Transverse colon (tissue), 4 donors: ENCODE data around the gene GHRHR. TPM values are rescaled to one million over a fixed set of nuclear protein-coding genes. Genes with fewer than 3 reads are reported as not detected.

Experiments
- DNase-seq: peaks from one replicate; pipeline ENCODE4 v3.0.0-alpha.2; 2019
- H3K27ac ChIP-seq, 4 donors: fragments of 200-600 bp; sonication (generic); 2 replicates each; pipeline ENCODE4 v1.5.1; 2016 to 2018; ENCODE audit warnings: inconsistent platforms in 4 of 4
- H3K27me3 ChIP-seq: fragments of 200-600 bp; sonication (generic); 2 replicates; pipeline ENCODE4 v1.5.1; 2017; ENCODE audit warnings: inconsistent platforms
- H3K36me3 ChIP-seq, 4 donors: fragments of 200-600 bp; sonication (generic); 2 replicates each; pipeline ENCODE4 v1.5.1; 2017 to 2019; ENCODE audit warnings: inconsistent platforms in 4 of 4
- H3K4me1 ChIP-seq, 4 donors: fragments of 200-600 bp; sonication (generic); 2 replicates each; pipeline ENCODE4 v1.5.1; 2017 to 2020; ENCODE audit warnings: inconsistent platforms in 4 of 4
- H3K4me3 ChIP-seq, 4 donors: fragments of 200-600 bp; sonication (generic); 1 replicate in 1 of 4; 2 replicates in 3 of 4; pipeline versions ENCODE4 v1.5.1 to v1.6.1; 2017 to 2019; ENCODE audit warnings: inconsistent platforms in 4 of 4
- H3K9me3 ChIP-seq, 2 donors: fragments of 200-600 bp; sonication (generic); 2 replicates each; pipeline ENCODE4 v1.5.1; 2017 to 2019; ENCODE audit warnings: inconsistent platforms in 2 of 2
- EP300 ChIP-seq: sonication (generic); formaldehyde crosslinking; IDR thresholded peaks from one replicate; pipeline ENCODE4 v1.6.1; 2017; ENCODE audit warnings: antibody characterized with exemption, low read depth
- POLR2A ChIP-seq: fragments of 450-650 bp; IDR thresholded peaks from one replicate; pipeline ENCODE4 v1.6.1; 2016; ENCODE audit warnings: antibody characterized with exemption, mild to moderate bottlenecking, moderate library complexity
- POLR2AphosphoS5 ChIP-seq, 3 donors: sonication (generic); formaldehyde crosslinking; IDR thresholded peaks; one replicate each; pipeline ENCODE4 v1.6.1; 2016; ENCODE audit warnings: antibody characterized with exemption in 3 of 3
- WGBS, 2 donors: methylation state at CpG; one replicate each; pipeline ENCODE4 v1.1.5; 2018; ENCODE audit warnings: low coverage in 1 of 2; 5-methylcytosine and 5-hydroxymethylcytosine counted together
- in situ Hi-C, 4 donors: fragments of 200-750 bp; cut with MboI; loops; one replicate each; pipeline versions ENCODE4 v1.15.0 to v1.15.1; 2017; ENCODE audit warnings: low sequenced_read_pairs in 3 of 4, low pct_ligation_motif_present in 1 of 4, low pct_unique_long_range_greater_than_20kb in 1 of 4
- intact Hi-C: fragments of 100-400 bp; cut with DNase I; formaldehyde crosslinking; loops from one replicate; pipeline ENCODE4 v1.15.1; 2023; ENCODE audit warnings: low total_unique reads
- total RNA-seq, 4 donors: library from RNA; depleted of rRNA; stranded (reverse); fragments of >200 nt; gene quantifications; one replicate each; pipeline ENCODE4 v1.1.0, GENCODE V29; 2016
- TF ChIP-seq, protein P1 (sequence below), 5 experiments: fragments of 200-600 bp in 3 of 5; fragments of 450-650 bp in 2 of 5; sonication (generic) in 3 of 5; IDR thresholded peaks; 1 replicate in 2 of 5; 2 replicates in 3 of 5; pipeline ENCODE4 v1.5.1; 2016 to 2017; ENCODE audit warnings: antibody characterized with exemption in 5 of 5, inconsistent platforms in 3 of 5, mild to moderate bottlenecking in 2 of 5, moderate library complexity in 1 of 5

The GHRHR gene
- total RNA-seq, 4 donors from 2014 or later, result not detected

DNA sequence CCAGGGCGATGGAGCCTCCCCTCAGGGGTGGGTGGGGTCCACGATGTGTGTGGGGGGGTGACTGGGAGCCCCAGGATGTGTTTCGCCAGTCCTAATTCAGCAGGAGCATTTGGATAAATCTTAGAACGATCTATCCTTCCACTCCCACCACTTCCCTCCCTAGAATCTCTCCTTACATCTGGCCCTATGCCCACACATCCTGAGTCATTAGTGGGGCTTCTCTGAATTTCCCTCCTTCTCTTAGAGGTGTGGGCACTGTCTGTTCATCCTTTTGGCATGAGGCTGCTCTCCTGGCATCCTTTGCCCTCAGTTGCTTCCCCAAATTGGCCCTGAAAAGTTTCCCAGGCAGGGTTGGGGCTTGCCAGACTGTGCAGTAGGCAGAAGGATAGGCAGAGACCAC lies 1.6 kb downstream of the GHRHR start:
- Histone ChIP-seq H3K4me1 (no peaks in the 10 kb centered on the region), H3K9me3 (no peaks in the 10 kb centered on the region), H3K27me3 (no peaks in the 10 kb centered on the region), H3K4me3 (no peak overlapping the region), H3K27ac (no peak overlapping the region), H3K36me3 (no peaks in the 10 kb centered on the region)
- TF ChIP-seq, protein P1, sequence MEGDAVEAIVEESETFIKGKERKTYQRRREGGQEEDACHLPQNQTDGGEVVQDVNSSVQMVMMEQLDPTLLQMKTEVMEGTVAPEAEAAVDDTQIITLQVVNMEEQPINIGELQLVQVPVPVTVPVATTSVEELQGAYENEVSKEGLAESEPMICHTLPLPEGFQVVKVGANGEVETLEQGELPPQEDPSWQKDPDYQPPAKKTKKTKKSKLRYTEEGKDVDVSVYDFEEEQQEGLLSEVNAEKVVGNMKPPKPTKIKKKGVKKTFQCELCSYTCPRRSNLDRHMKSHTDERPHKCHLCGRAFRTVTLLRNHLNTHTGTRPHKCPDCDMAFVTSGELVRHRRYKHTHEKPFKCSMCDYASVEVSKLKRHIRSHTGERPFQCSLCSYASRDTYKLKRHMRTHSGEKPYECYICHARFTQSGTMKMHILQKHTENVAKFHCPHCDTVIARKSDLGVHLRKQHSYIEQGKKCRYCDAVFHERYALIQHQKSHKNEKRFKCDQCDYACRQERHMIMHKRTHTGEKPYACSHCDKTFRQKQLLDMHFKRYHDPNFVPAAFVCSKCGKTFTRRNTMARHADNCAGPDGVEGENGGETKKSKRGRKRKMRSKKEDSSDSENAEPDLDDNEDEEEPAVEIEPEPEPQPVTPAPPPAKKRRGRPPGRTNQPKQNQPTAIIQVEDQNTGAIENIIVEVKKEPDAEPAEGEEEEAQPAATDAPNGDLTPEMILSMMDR (IDR thresholded peaks at IDR 0.05), result no peak
- TF ChIP-seq EP300 (no peak), POLR2AphosphoS5 (IDR thresholded peaks at IDR 0.05) (no peak), POLR2A (no peak)
- DNase-seq, result no peak
- in situ Hi-C loops, result no loop called here
- intact Hi-C loops, result no loop called here
- WGBS, 2 donors, result 40 to 66% methylated on average over 1 to 4 of the region's 4 CpGs

DNA sequence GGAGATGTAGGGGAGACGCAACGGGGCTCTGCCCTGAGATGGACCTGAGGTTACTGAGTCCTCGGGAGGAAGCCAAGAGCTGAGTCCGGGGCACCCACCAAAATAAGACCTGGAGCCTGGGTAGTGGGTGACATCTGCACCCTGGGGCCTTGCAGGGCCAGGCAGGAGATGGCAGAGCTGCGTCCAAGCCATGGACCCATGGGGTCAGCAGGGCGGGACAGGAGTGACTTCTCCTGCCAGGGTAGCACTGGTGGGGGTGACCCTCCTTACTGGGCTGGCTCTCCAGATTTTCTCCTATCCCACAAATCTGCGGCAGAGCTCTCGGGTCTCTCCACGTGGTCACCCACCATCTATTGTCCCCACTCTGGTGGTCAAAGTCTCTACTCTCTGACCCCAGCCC lies 2.1 kb downstream of the GHRHR start:
- WGBS, 2 donors, result 91% methylated on average over 8 of the region's 9 CpGs; no CpG with 5 or more reads in 1 of the 2 donors

DNA sequence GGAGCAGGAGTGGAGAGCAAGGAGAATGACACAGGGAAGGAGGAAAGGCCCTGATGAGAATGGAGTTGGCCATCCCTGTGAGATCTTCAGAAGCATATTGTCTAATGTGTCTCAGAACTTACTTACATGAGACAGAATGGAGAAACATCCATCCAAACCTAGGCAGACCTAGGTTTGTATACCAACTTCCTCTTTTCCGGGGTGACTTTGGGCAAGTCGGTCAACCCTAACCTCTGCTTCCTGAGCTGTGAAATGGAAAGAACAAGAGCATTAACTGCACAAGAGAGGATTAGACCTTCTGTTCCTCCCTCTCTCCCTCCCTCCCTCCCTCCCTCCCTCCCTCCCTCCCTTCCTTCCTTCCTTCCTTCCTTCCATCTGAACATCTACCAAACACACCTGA lies 4.5 kb downstream of the GHRHR start:
- H3K36me3 ChIP-seq, result no peaks in the 10 kb centered on the region
- no peak overlapping the region for H3K27ac ChIP-seq
- 74 to 100% methylated on average over 2 of the region's 2 CpGs for WGBS, 2 donors
- intact Hi-C loops, result no loop called here
- H3K4me3 ChIP-seq, result no peak overlapping the region
- TF ChIP-seq POLR2A, result no peak
- no peak for TF ChIP-seq EP300
- TF ChIP-seq, protein P1 (IDR thresholded peaks at IDR 0.05), result no peak
- TF ChIP-seq POLR2AphosphoS5 (IDR thresholded peaks at IDR 0.05), result no peak
- in situ Hi-C loops, result no loop called here
- no peaks in the 10 kb centered on the region for H3K4me1 ChIP-seq
- no peak for DNase-seq
- H3K27me3 ChIP-seq, result no peaks in the 10 kb centered on the region
- no peaks in the 10 kb centered on the region for H3K9me3 ChIP-seq

More for the DNA sequence above, 2.1 kb downstream of the GHRHR start:
- Histone ChIP-seq H3K27ac (no peak overlapping the region), H3K9me3 (no peaks in the 10 kb centered on the region), H3K4me1 (no peaks in the 10 kb centered on the region), H3K27me3 (no peaks in the 10 kb centered on the region), H3K4me3 (no peak overlapping the region), H3K36me3 (no peaks in the 10 kb centered on the region)
- intact Hi-C loops (no loop called here), in situ Hi-C loops (no loop called here)
- TF ChIP-seq EP300 (no peak), POLR2A (no peak), POLR2AphosphoS5 (IDR thresholded peaks at IDR 0.05) (no peak)
- TF ChIP-seq, protein P1 (IDR thresholded peaks at IDR 0.05), result no peak
- DNase-seq, result no peak

DNA sequence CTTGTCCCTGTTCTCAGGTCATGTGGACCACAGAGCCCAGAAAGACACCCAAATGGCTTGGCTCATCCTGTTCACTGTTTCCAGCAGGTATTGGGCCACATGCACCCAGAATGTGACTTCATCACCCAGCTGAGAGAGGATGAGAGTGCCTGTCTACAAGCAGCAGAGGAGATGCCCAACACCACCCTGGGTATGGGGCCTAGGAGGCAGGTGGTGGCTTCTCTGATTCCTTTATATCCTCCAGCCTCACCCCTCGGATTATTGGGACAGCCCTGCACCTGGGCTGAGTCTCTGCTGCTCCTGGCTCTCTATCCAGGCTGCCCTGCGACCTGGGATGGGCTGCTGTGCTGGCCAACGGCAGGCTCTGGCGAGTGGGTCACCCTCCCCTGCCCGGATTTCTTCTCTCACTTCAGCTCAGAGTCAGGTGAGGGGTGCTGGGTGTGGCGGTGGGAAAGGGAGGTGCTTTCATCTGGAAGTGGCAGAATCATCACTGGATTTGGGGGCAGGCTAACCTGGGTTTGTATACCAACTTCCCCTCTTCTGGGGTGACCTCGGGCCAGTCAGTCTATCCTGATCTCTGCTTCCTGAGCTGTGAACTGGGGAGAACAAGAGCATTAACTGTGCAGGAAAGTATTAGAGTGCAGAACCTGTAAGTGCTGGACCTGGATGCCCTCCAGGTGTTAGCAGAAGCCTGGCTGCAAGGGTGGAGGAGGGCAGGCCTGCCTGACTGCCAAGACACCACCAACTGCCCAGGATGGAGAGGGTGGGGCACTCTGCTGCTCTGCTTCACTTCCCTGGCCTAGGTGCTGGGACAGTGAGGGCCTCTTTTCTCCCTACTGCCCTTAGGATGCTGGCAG lies 5.2 kb downstream of the GHRHR start:
- 58% methylated on average over 7 of the region's 7 CpGs; no CpG with 5 or more reads in 1 of the 2 donors for WGBS, 2 donors
- Histone ChIP-seq H3K4me3 (no peak overlapping the region), H3K27me3 (no peaks in the 10 kb centered on the region), H3K36me3 (no peaks in the 10 kb centered on the region), H3K27ac (no peak overlapping the region), H3K9me3 (no peaks in the 10 kb centered on the region), H3K4me1 (no peaks in the 10 kb centered on the region)
- no peak for DNase-seq
- no peak for TF ChIP-seq EP300
- TF ChIP-seq, protein P1 (IDR thresholded peaks at IDR 0.05), result no peak
- no peak for TF ChIP-seq POLR2AphosphoS5 (IDR thresholded peaks at IDR 0.05)
- no peak for TF ChIP-seq POLR2A
- in situ Hi-C loops, result no loop called here
- intact Hi-C loops, result no loop called here
